ENCODE measurements around the gene OGT. TPM values are rescaled to one million over a fixed set of nuclear protein-coding genes. Genes with fewer than 3 reads are reported as not detected.
"Not testable (repeated sequence)": the region's sequence is repeated elsewhere in the genome, so short reads cannot be mapped to it uniquely, and the experiment has no call there.

OGT gene
- total RNA-seq, 3 donors from 2014 or later: 169 to 345 (median 214) TPM

GRCh38 chrX:71581210-71581609 is 48.3 kb downstream of the OGT start:
- Histone ChIP-seq H3K27me3 (no peaks in the 10 kb centered on the region), H3K27ac (no peak overlapping the region), H3K4me3 (no peak overlapping the region), H3K4me1 (no peaks in the 10 kb centered on the region), H3K9me3 (no peaks in the 10 kb centered on the region), H3K36me3 (no peaks in the 10 kb centered on the region)
- DNase-seq (ENCODE audit: low spot score in 2 of 2): no peak
- TF ChIP-seq CTCF (IDR thresholded peaks at IDR 0.05): no peak
- intact Hi-C loops (cut with DNase I; ENCODE audit: low total_unique reads): no loop called here

GRCh38 chrX:71586929-71587328 is 54.0 kb downstream of the OGT start:
- DNase-seq (ENCODE audit: low spot score in 2 of 2): no peak
- Histone ChIP-seq H3K9me3 (no peaks in the 10 kb centered on the region), H3K4me3 (no peak overlapping the region), H3K27me3 (peaks cover 0 to 9% of the 10 kb centered on the region in 2 donors), H3K27ac (no peak overlapping the region), H3K36me3 (no peaks in the 10 kb centered on the region), H3K4me1 (no peaks in the 10 kb centered on the region)
- intact Hi-C loops (cut with DNase I; ENCODE audit: low total_unique reads): no loop called here
- TF ChIP-seq POLR2A (IDR thresholded peaks at IDR 0.05): no peak
- no peak for TF ChIP-seq CTCF (IDR thresholded peaks at IDR 0.05)
- no peak for TF ChIP-seq POLR2AphosphoS5 (IDR thresholded peaks at IDR 0.05)

GRCh38 chrX:71593210-71593609 is 60.3 kb downstream of the OGT start:
- intact Hi-C loops (cut with DNase I; ENCODE audit: low total_unique reads); H3K4me3 ChIP-seq; H3K36me3 ChIP-seq; H3K9me3 ChIP-seq; DNase-seq (ENCODE audit: low spot score in 2 of 2); H3K27ac ChIP-seq; H3K4me1 ChIP-seq: not testable (repeated sequence)
- H3K27me3 ChIP-seq: peaks cover 0 to 16% of the 10 kb centered on the region in 2 donors

- Histone ChIP-seq H3K36me3 (no peaks in the 10 kb centered on the region), H3K27ac (no peak overlapping the region), H3K4me3 (no peak overlapping the region), H3K4me1 (no peaks in the 10 kb centered on the region), H3K27me3 (peaks cover 0 to 19% of the 10 kb centered on the region in 2 donors), H3K9me3 (peaks cover 5 to 8% of the 10 kb centered on the region in 2 donors)
- intact Hi-C loops (cut with DNase I; ENCODE audit: low total_unique reads): no loop called here
- no peak for DNase-seq (ENCODE audit: low spot score in 2 of 2)
- TF ChIP-seq POLR2AphosphoS5 (IDR thresholded peaks at IDR 0.05) (no peak), POLR2A (IDR thresholded peaks at IDR 0.05) (no peak), CTCF (IDR thresholded peaks at IDR 0.05) (no peak)
Observed at GRCh38 chrX:71599965-71600364, 67.1 kb downstream of the OGT start.

- no peak for DNase-seq (ENCODE audit: low spot score in 2 of 2)
- Histone ChIP-seq H3K36me3 (no peaks in the 10 kb centered on the region), H3K4me1 (no peaks in the 10 kb centered on the region), H3K4me3 (no peak overlapping the region), H3K27ac (no peak overlapping the region), H3K9me3 (peaks cover 5 to 8% of the 10 kb centered on the region in 2 donors), H3K27me3 (peaks cover 0 to 30% of the 10 kb centered on the region in 2 donors)
- TF ChIP-seq POLR2A (IDR thresholded peaks at IDR 0.05): no peak
- no peak for TF ChIP-seq POLR2AphosphoS5 (IDR thresholded peaks at IDR 0.05)
- TF ChIP-seq CTCF (IDR thresholded peaks at IDR 0.05): no peak
- intact Hi-C loops (cut with DNase I; ENCODE audit: low total_unique reads): no loop called here
Observed at GRCh38 chrX:71603618-71604017, 70.7 kb downstream of the OGT start.

- intact Hi-C loops (cut with DNase I; ENCODE audit: low total_unique reads): no loop called here
- no peaks in the 10 kb centered on the region for H3K36me3 ChIP-seq
- no peak overlapping the region for H3K27ac ChIP-seq
- no peak for DNase-seq (ENCODE audit: low spot score in 2 of 2)
- peaks cover 5 to 8% of the 10 kb centered on the region in 2 donors for H3K9me3 ChIP-seq
- no peaks in the 10 kb centered on the region for H3K4me1 ChIP-seq
- peaks cover 0 to 29% of the 10 kb centered on the region in 2 donors for H3K27me3 ChIP-seq
- no peak for TF ChIP-seq POLR2A (IDR thresholded peaks at IDR 0.05)
- no peak for TF ChIP-seq CTCF (IDR thresholded peaks at IDR 0.05)
- TF ChIP-seq POLR2AphosphoS5 (IDR thresholded peaks at IDR 0.05): no peak
- no peak overlapping the region for H3K4me3 ChIP-seq
Observed at GRCh38 chrX:71604141-71604540, 71.2 kb downstream of the OGT start.

All from breast epithelium (tissue), 4 donors.